Endothelial cell (in vitro differentiated cells): ENCODE data around the gene TMEM239. TPM values are rescaled to one million over a fixed set of nuclear protein-coding genes. Genes with fewer than 3 reads are reported as not detected.

Experiments used
- DNase-seq: peaks from one replicate; pipeline ENCODE4 v3.0.0; 2021; ENCODE audit warnings: low spot score
- H3K27ac Mint-ChIP-seq: one replicate; pipeline ENCODE4 v1.8.0; 2021; ENCODE audit warnings: mixed read lengths, inconsistent platforms; ENCODE audit not compliant: unreplicated experiment
- H3K27me3 Mint-ChIP-seq: one replicate; pipeline ENCODE4 v1.8.0; 2021; ENCODE audit warnings: mild to moderate bottlenecking, moderate library complexity, mixed read lengths, inconsistent platforms; ENCODE audit not compliant: unreplicated experiment
- H3K36me3 Mint-ChIP-seq: one replicate; pipeline ENCODE4 v1.8.0; 2021; ENCODE audit warnings: mild to moderate bottlenecking, low read depth, mixed read lengths, inconsistent platforms; ENCODE audit not compliant: unreplicated experiment
- H3K4me1 Mint-ChIP-seq: one replicate; pipeline ENCODE4 v1.8.0; 2021; ENCODE audit warnings: mild to moderate bottlenecking, mixed read lengths, inconsistent platforms; ENCODE audit not compliant: unreplicated experiment
- H3K4me3 Mint-ChIP-seq: one replicate; pipeline ENCODE4 v1.8.0; 2021; ENCODE audit warnings: mild to moderate bottlenecking, mixed read lengths, inconsistent platforms; ENCODE audit not compliant: unreplicated experiment
- H3K9me3 Mint-ChIP-seq: one replicate; pipeline ENCODE4 v1.8.0; 2021; ENCODE audit warnings: mixed read lengths, inconsistent platforms; ENCODE audit not compliant: unreplicated experiment
- total RNA-seq: library from RNA; stranded (reverse); fragmentation: NEBNext Ultra II Directional; extraction: Animal tissue kit (Norgen Biotek cat#: 25700); gene quantifications from one replicate; pipeline ENCODE4 v1.2.1, GENCODE V29; 2021; ENCODE audit not compliant: unreplicated experiment
- TF ChIP-seq, protein P1 (sequence below): fragments of 200-600 bp; sonication (generic); IDR thresholded peaks from one replicate; pipeline ENCODE4 v1.5.0; 2021; ENCODE audit warnings: antibody characterized with exemption; ENCODE audit not compliant: unreplicated experiment

TMEM239 gene
- total RNA-seq, 1 donor from 2014 or later = not detected

DNA sequence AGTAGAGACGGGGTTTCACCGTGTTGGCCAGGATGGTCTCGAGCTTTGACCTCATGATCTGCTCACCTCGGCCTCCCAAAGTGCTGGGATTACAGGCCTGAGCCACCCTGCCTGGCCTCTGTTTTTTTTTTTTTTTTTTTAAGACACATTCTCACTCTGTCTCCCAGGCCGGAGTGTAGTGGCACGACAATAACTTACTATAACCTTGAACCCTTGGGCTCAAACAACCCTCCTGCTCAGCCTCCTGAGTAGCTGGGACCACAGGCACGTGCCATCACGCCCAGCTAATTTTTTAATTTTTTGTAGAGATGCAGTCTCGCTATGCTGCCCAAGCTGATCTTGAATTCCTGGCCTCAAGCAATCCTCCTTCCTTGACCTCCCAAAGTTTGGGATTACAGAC is 42.4 kb upstream of the TMEM239 start:
- Mint-ChIP-seq H3K4me1 (no peaks in the 10 kb centered on the region), H3K4me3 (no peak overlapping the region), H3K27ac (no peak overlapping the region), H3K36me3 (no peaks in the 10 kb centered on the region), H3K9me3 (no peaks in the 10 kb centered on the region), H3K27me3 (peaks cover 2% of the 10 kb centered on the region)
- no peak for DNase-seq
- TF ChIP-seq, protein P1, sequence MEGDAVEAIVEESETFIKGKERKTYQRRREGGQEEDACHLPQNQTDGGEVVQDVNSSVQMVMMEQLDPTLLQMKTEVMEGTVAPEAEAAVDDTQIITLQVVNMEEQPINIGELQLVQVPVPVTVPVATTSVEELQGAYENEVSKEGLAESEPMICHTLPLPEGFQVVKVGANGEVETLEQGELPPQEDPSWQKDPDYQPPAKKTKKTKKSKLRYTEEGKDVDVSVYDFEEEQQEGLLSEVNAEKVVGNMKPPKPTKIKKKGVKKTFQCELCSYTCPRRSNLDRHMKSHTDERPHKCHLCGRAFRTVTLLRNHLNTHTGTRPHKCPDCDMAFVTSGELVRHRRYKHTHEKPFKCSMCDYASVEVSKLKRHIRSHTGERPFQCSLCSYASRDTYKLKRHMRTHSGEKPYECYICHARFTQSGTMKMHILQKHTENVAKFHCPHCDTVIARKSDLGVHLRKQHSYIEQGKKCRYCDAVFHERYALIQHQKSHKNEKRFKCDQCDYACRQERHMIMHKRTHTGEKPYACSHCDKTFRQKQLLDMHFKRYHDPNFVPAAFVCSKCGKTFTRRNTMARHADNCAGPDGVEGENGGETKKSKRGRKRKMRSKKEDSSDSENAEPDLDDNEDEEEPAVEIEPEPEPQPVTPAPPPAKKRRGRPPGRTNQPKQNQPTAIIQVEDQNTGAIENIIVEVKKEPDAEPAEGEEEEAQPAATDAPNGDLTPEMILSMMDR = no peak

DNA sequence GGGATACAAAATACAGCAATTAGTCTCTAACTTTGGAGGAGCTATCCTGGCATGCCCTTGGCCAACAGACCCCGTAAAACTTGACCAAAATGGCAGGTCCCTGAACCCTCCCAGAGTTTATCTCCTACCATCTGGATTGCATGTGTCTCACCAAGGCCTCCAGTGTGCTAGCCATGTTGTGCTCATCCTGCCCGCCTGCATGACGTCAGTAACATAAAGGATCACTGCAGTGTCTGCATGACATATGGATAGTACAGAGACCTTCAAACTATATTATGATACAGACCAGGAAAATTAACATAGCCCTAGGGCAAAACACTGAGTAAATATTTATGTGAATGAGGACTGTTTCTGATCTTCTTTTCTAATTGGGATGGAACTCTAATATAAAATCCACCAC is 41.0 kb upstream of the TMEM239 start:
- Mint-ChIP-seq H3K27me3 (peaks cover 2% of the 10 kb centered on the region), H3K4me3 (no peak overlapping the region), H3K9me3 (no peaks in the 10 kb centered on the region), H3K4me1 (no peaks in the 10 kb centered on the region), H3K27ac (no peak overlapping the region), H3K36me3 (no peaks in the 10 kb centered on the region)
- DNase-seq = no peak
- TF ChIP-seq, protein P1 = no peak

GRCh38 chr20:2778602-2779321 is 37.4 kb upstream of the TMEM239 start:
- Mint-ChIP-seq H3K27me3 (no peaks in the 10 kb centered on the region), H3K4me3 (no peak overlapping the region), H3K4me1 (no peaks in the 10 kb centered on the region), H3K27ac (no peak overlapping the region), H3K36me3 (no peaks in the 10 kb centered on the region), H3K9me3 (no peaks in the 10 kb centered on the region)
- TF ChIP-seq, protein P1 = no peak
- no peak for DNase-seq

DNA sequence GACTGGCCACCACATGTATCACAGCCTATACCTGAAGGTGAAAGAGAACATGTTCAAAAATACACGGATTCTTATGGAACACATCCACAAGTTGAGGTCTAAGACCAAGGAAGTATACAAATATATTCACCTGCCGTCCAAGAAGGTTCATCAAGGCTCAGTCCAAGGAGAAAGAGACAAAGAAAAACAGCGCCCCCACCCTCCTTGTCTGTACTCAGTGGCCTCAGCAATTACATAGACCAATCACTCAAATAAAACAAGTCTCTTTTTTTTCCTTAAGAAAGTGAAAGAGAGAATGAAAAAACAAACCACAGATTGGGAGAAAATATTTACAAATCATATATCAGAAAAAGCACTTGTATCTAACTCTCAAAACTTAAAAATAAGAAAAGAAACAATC is 35.2 kb upstream of the TMEM239 start:
- TF ChIP-seq, protein P1 = no peak
- Mint-ChIP-seq H3K27me3 (no peaks in the 10 kb centered on the region), H3K4me1 (no peaks in the 10 kb centered on the region), H3K27ac (no peak overlapping the region), H3K4me3 (no peak overlapping the region), H3K9me3 (no peaks in the 10 kb centered on the region), H3K36me3 (no peaks in the 10 kb centered on the region)
- DNase-seq = no peak

GRCh38 chr20:2783908-2784566 is 32.1 kb upstream of the TMEM239 start:
- Mint-ChIP-seq H3K27ac (no peak overlapping the region), H3K4me1 (no peaks in the 10 kb centered on the region), H3K9me3 (no peaks in the 10 kb centered on the region), H3K27me3 (no peaks in the 10 kb centered on the region), H3K36me3 (no peaks in the 10 kb centered on the region), H3K4me3 (no peak overlapping the region)
- TF ChIP-seq, protein P1 = no peak
- DNase-seq = no peak
